ENCODE measurements around the gene LAMA3.

- TF ChIP-seq JUND (IDR thresholded peaks at IDR 0.05) (no peak), CTCF (IDR thresholded peaks at IDR 0.05; ENCODE audit: low read depth, low read length, missing input control) (no peak), RXRA (IDR thresholded peaks at IDR 0.05) (no peak), HNF4G (IDR thresholded peaks at IDR 0.05) (no peak)
Measured at GRCh38 chr18:23927821-23928746, 238.8 kb downstream of the LAMA3 start.
